ENCODE results near the gene NPLOC4. TPM values are rescaled to one million over a fixed set of nuclear protein-coding genes. Genes with fewer than 3 reads are reported as not detected.

Gene NPLOC4
- total and polyA plus RNA-seq, 5 experiments from 2014 or later: 46.3 to 101 (median 57.8) TPM

DNA sequence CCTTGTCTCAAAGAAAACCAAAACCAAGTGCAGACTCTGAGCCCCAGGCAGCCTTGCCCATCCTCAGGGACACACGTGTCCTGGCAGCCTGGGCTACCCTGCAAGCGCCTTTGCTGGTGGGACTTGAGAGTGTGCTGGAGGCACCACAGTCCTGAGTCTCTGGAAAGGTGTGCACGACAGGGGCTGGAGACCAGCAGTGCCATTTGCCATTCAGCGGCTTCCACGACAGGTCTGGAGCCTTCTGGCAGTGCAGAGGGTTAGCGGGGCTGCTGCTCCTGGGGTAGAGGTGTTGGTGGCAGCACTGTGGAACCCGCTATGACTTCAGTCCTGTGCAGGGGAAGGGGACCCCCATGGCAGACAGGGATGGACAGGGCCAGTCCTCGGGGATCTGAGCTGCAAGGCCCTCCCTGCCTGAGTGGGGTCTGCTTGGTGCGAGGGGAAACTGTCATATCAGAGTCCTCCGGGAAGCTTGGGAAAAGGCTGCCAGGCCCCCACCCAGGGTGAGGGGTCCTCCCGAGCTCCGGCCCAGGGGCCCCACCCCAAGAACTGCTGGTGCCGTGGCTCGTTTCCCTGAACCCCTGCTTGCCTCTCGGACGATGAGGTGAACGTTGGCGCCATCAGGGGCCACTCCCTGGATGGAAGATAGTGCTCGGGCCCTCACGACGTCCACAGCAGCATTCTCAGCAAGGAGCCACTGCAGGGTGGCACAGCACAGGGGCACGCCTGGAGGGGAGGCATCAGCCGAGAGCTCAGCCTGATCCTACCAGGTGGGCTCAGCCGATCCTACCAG is 91.6 kb downstream of the NPLOC4 start:
- Mint-ChIP-seq H3K4me3 (no peak overlapping the region), H3K9me3 (no peaks in the 10 kb centered on the region), H3K36me3 (peaks cover 0 to 49% (median 6%) of the 10 kb centered on the region in 3 donors), H3K27me3 (no peaks in the 10 kb centered on the region), H3K27ac (no peak overlapping the region), H3K4me1 (peaks cover 0 to 12% (median 8%) of the 10 kb centered on the region in 4 donors)
- ATAC-seq: no peak
- no peak for DNase-seq
- POLR2A ChIA-PET: no interaction called here

DNA sequence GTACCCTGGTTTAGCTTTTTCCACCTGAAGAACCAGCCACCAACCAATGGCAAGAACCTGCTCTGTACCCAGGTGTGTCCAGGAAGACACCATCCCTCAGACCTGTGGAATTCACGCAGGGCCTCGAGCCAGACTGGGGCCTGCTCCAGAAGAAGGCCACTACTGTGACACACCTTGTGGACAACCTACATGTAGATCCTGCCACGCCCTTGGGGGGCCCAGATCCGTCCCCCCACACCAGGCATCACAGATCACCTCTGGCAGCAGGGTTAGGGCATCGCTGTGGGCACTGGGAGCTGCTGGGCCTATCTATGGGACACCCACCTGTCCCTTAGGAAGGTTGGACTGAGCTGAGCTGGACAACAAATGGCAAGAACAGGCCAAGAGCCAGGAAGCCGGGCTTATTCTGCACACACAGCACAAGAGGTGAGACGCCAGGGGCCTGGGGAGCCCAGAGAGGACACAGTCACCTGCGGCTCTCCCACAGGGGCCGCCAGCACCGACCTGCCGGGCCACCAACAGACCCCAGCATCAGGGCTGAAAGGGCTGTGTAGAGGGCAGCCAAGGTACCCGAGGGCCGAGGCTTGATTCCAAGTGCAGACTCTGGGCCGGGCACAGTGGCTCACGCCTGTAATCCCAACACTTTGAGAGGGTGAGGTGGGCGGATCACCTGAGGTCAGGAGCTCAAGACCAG is 92.5 kb downstream of the NPLOC4 start:
- no peak for DNase-seq
- Mint-ChIP-seq H3K9me3 (no peaks in the 10 kb centered on the region), H3K36me3 (peaks cover 0 to 42% (median 6%) of the 10 kb centered on the region in 3 donors), H3K4me1 (peaks cover 0 to 4% (median 2%) of the 10 kb centered on the region in 4 donors), H3K4me3 (no peak overlapping the region), H3K27me3 (no peaks in the 10 kb centered on the region), H3K27ac (no peak overlapping the region)
- POLR2A ChIA-PET: interaction anchor here (1.3 kb wide), 1 partner anchor 26 kb away, joined by 3 read pairs; no protein-coding TSS in a partner anchor
- no peak for ATAC-seq

DNA sequence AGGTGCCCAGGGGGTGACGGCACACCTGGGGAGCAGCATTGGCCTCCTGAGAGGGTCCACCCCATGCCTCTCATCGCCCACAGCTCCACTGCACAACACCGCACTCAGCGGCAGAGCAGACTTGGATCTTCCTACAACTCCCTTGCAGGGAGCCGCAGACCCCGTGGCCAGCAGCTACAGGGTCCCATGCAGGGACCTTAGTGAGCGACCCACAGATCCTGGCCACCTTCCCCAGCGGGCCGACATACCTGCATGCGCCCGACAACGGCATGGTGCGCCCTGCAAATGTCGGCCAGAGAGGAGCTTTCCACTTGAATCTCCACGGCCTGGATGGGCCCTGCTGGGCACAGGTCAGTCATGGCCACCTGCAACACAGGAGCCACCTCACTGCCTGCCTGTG is 93.2 kb downstream of the NPLOC4 start:
- no peaks in the 10 kb centered on the region for H3K9me3 Mint-ChIP-seq
- POLR2A ChIA-PET: interaction anchor here (1.3 to 1.5 kb wide), 2 partner anchors 9 to 26 kb away, joined by 3 to 8 read pairs; partner anchors contain the start of gene FAAP100
- no peak for DNase-seq
- H3K4me1 Mint-ChIP-seq: peaks cover 0 to 2% (median 0%) of the 10 kb centered on the region in 4 donors
- no peak overlapping the region for H3K27ac Mint-ChIP-seq
- no peaks in the 10 kb centered on the region for H3K27me3 Mint-ChIP-seq
- H3K36me3 Mint-ChIP-seq: peaks cover 0 to 37% (median 6%) of the 10 kb centered on the region in 3 donors
- no peak overlapping the region for H3K4me3 Mint-ChIP-seq
- ATAC-seq: no peak

DNA sequence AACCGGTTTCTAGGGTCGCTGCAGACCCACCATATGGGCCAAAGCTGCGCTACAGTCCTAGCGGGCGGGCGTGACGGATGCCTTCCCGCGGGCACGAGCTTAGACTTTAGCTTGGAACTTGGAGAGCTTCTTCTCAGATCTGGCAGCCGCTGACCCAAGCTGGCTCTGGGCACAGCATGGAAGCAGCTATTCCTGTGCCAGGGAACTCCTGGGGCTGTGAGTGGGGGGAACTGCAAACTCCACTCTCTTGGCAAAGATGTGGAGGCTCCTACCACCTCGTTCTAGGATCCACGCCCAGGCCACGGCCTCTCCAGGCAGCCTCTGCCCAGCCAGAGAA is 93.6 kb downstream of the NPLOC4 start:
- Mint-ChIP-seq H3K4me1 (peaks cover 0 to 2% (median 0%) of the 10 kb centered on the region in 4 donors), H3K4me3 (no peak overlapping the region), H3K27ac (no peak overlapping the region), H3K9me3 (no peaks in the 10 kb centered on the region), H3K36me3 (peaks cover 0 to 33% (median 6%) of the 10 kb centered on the region in 3 donors), H3K27me3 (peaks cover 0 to 3% (median 0%) of the 10 kb centered on the region in 5 donors)
- DNase-seq (no peak), ATAC-seq (no peak)
- POLR2A ChIA-PET: interaction anchor here (0.5 to 1.5 kb wide), 2 partner anchors 9 to 759 kb away, joined by 3 to 8 read pairs; partner anchors contain the start of gene FAAP100

DNA sequence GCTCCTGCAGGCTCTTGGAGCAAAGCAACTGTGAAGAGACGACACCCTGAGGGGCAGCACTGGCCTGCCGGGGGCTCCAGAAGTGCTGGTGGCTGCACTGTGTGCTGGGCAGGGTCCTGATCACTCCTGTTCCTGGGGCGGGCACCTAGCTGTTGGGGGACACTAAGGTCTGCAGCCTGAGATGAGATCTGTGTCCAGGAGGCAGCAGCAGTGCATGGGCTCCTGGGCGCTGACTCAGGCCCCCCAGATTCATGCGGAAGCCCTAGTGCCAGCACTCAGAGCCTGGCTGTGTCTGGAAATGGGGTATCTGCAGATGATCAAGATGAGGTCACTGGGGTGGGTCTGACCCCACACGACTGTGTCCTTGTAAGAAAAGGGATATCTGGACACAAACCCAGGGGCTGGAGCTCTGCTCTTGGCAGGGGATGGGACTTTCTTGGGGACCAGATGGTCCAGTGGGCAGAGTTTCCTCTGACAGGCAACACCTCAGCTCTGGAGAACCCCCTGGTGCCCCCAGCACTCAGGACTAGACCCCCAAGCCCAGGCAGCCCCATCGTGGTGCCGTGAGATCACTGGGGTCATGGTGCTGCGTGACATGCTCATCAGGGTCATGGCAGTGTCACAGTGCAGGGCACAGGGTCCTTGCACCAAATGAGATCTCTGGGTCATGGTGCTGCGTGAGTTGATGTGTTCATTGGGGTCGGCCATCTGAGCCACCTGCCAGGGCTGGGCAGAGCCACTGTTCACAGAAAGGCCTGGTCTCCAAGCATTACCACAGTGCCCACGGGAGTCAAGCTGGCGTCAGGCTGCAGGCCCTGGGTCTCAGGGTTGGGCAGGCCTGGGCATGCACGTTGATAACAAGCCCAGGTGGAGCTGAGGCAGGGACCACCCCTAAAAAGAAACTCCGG is 94.2 kb downstream of the NPLOC4 start:
- Mint-ChIP-seq H3K4me3 (no peak overlapping the region), H3K9me3 (no peaks in the 10 kb centered on the region), H3K27ac (no peak overlapping the region), H3K36me3 (peaks cover 0 to 27% (median 9%) of the 10 kb centered on the region in 3 donors), H3K27me3 (peaks cover 0 to 8% (median 0%) of the 10 kb centered on the region in 5 donors), H3K4me1 (peaks cover 0 to 4% (median 1%) of the 10 kb centered on the region in 4 donors)
- ATAC-seq (no peak), DNase-seq (no peak)
- POLR2A ChIA-PET: interaction anchor here (0.5 to 1.5 kb wide), 2 partner anchors 10 to 758 kb away, joined by 3 to 8 read pairs; partner anchors contain the start of gene FAAP100

DNA sequence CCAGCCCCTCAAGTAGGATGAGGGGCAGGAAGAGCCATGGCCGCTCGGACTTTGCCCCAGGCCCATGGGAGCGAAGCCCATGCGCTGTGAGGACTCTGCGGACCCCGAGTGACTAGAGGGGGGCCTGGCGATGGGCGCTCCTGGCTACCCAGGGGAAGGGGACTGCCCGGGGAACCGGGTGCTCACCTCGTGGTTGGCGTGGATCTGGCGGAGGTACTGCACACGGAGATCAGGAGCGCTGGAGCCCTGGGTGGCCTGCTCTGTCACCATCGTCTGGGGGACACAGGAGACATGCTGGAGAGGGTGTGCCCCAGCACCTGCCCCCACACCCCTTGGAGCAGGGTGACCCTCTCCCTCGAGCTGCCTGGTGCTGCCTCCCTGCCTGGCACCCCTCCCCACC is 95.8 kb downstream of the NPLOC4 start:
- Mint-ChIP-seq H3K4me1 (peaks cover 0 to 5% (median 1%) of the 10 kb centered on the region in 4 donors), H3K36me3 (peaks cover 0 to 13% (median 4%) of the 10 kb centered on the region in 3 donors), H3K9me3 (no peaks in the 10 kb centered on the region), H3K27me3 (peaks cover 0 to 16% (median under 1%) of the 10 kb centered on the region in 5 donors), H3K27ac (no peak overlapping the region), H3K4me3 (no peak overlapping the region)
- POLR2A ChIA-PET: no interaction called here
- DNase-seq (peak in 1 of 10 donors; percentile 2), ATAC-seq (no peak)

DNA sequence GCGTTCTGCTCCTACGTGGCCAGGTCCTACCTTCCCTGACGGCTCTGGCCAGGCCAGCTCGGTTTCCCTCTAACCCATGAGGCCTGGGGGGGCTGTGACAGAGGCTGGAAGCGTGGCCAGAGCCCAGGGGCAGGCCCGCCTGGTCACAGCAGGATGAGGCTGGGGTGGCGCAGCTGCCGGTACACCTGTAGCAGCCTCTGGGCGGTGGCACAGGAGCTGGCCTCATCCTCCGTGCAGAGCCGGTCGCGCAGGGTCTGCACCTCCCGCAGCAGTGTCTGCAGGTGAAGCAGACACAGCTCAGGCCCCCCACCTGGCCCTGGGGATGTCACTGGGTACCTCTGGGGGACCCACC is 96.3 kb downstream of the NPLOC4 start:
- Mint-ChIP-seq H3K27me3 (peaks cover 0 to 21% (median 4%) of the 10 kb centered on the region in 5 donors), H3K4me1 (peaks cover 0 to 5% (median 1%) of the 10 kb centered on the region in 4 donors), H3K36me3 (peaks cover 0 to 11% (median 3%) of the 10 kb centered on the region in 3 donors), H3K9me3 (no peaks in the 10 kb centered on the region), H3K4me3 (no peak overlapping the region), H3K27ac (no peak overlapping the region)
- DNase-seq: peak in 1 of 10 donors; percentile 3
- ATAC-seq: no peak
- POLR2A ChIA-PET: no interaction called here

DNA sequence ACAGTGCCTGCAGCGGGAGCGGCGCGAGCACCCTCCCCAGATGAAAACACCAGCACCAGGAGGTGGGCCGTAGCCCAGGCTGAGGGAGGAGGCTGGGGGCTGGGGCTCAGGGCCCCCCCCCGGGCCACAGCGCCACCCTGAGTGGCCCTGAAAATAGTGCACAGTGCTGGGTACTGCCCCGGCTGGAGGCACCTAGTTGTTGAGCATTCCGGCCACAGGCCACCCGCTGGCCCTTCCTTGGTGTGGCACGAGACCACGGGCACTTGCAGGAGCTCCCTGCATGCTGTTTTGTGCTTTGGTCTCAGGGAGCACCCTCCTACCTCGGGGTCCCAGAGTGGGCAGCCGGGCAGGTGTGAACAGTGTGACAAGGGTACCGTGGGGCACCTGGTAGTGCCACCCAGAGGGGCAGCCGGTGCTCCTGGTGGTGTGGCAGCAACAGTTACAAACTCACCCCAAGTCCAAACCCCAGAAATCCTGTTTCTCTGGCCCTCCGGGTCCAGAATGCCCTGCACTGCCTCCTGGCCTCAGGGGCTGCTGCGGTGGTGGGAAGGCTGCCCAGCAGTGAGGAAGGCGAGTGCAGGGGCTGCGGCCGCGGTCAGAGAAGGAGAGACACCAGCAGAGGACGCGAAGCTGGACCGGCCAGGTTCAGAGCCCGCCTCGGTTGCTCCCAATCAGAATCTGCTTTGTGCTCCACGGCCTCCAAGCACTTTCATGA is 96.8 kb downstream of the NPLOC4 start:
- DNase-seq: no peak
- POLR2A ChIA-PET: no interaction called here
- Mint-ChIP-seq H3K4me3 (no peak overlapping the region), H3K27me3 (peaks cover 1 to 23% (median 8%) of the 10 kb centered on the region in 5 donors), H3K9me3 (no peaks in the 10 kb centered on the region), H3K36me3 (peaks cover 0 to 11% (median 3%) of the 10 kb centered on the region in 3 donors), H3K4me1 (peaks cover 0 to 5% (median 2%) of the 10 kb centered on the region in 4 donors), H3K27ac (no peak overlapping the region)
- ATAC-seq: no peak

DNA sequence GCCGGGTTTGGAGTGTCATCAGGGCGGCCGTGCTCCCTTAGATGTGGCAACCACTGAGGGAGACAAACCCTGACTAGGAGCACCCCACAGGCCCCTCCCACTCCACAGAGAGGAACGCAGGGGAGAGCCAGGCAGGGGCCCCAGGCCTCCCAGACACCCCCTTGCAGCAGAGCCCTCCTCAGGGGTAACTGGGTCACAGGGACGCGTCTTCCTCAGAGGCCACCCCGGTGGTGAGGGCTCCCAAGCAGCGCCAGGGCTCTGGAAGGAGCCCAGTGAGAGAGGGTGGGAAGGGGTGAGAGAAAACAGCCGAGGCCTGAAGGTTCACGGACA is 97.4 kb downstream of the NPLOC4 start:
- Mint-ChIP-seq H3K4me3 (no peak overlapping the region), H3K4me1 (peaks cover 0 to 5% (median 2%) of the 10 kb centered on the region in 4 donors), H3K36me3 (peaks cover 0 to 9% (median 3%) of the 10 kb centered on the region in 3 donors), H3K27ac (no peak overlapping the region), H3K9me3 (no peaks in the 10 kb centered on the region), H3K27me3 (peaks cover 1 to 27% (median 8%) of the 10 kb centered on the region in 5 donors)
- POLR2A ChIA-PET: no interaction called here
- DNase-seq: peak in 1 of 10 donors; percentile 4
- ATAC-seq: no peak

DNA sequence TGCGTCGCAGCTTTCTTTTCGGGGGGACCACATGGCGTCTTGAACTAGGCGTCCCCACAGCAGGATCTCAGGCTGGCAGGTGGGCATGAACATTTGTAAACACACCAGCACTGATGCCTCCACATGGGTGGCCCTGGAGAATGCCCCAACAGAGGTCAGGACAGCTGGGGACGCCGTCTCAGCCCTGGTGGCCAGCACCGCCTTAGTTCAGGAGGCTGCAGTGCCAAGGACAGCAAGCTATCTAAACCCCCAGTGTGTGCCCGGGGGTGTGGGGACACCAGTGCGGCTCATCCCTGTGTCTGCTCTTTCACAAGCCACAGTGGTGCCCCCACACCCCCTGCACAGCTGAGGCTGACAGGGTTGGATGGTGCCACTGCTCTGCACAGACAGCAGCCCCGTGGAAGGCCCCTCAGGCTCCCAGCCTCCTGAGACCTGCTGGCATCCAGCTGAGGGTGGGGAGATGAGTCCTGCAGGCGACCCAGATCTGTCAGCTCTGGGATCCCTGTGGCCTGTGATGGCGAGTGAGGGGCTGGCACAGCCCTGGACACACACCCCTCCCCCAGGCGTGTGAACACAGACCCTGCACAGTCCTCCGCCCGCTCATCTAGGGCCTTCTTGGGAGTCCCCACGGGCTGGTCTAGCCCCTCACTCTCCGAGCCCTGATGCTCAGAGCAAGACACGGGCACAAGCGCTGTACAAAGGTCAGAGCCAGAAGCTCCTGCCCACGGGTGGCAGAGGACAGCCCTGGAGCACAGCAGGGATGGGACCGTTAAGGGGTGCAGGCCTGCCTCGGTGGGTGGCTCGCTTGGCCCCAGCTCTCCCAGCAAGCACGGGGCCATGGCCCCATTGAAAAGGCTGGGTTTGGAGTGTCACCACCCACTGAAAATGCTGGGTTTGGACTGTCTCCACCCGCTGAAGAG is 98.0 kb downstream of the NPLOC4 start:
- DNase-seq (no peak), ATAC-seq (no peak)
- H3K27me3 Mint-ChIP-seq: peaks cover 3 to 27% (median 8%) of the 10 kb centered on the region in 5 donors
- H3K4me1 Mint-ChIP-seq: peaks cover 0 to 5% (median 2%) of the 10 kb centered on the region in 4 donors
- no peak overlapping the region for H3K4me3 Mint-ChIP-seq
- H3K27ac Mint-ChIP-seq: peak overlapping the region in 1 of 10 donors; percentile 21
- H3K9me3 Mint-ChIP-seq: no peaks in the 10 kb centered on the region
- POLR2A ChIA-PET: interaction anchor here (1.0 to 1.7 kb wide), 3 partner anchors 11 to 28 kb away, joined by 3 to 7 read pairs (median 4); partner anchors contain the start of genes FAAP100 and FSCN2
- peaks cover 0 to 7% (median 3%) of the 10 kb centered on the region in 3 donors for H3K36me3 Mint-ChIP-seq

Measured in naive thymus-derived CD8-positive, alpha-beta T cell (primary cell).